NCI-H2081 (cell line): ENCODE results near the gene RSPO1.
"Not testable (repeated sequence)": the region's sequence is repeated elsewhere in the genome, so short reads cannot be mapped to it uniquely, and the experiment has no call there.

Experiments
- DNase-seq, 2 experiments: peaks; one replicate each; lab custom pipeline; 2025; lab: John Stamatoyannopoulos, UW

RSPO1 gene, protein sequence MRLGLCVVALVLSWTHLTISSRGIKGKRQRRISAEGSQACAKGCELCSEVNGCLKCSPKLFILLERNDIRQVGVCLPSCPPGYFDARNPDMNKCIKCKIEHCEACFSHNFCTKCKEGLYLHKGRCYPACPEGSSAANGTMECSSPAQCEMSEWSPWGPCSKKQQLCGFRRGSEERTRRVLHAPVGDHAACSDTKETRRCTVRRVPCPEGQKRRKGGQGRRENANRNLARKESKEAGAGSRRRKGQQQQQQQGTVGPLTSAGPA

DNA sequence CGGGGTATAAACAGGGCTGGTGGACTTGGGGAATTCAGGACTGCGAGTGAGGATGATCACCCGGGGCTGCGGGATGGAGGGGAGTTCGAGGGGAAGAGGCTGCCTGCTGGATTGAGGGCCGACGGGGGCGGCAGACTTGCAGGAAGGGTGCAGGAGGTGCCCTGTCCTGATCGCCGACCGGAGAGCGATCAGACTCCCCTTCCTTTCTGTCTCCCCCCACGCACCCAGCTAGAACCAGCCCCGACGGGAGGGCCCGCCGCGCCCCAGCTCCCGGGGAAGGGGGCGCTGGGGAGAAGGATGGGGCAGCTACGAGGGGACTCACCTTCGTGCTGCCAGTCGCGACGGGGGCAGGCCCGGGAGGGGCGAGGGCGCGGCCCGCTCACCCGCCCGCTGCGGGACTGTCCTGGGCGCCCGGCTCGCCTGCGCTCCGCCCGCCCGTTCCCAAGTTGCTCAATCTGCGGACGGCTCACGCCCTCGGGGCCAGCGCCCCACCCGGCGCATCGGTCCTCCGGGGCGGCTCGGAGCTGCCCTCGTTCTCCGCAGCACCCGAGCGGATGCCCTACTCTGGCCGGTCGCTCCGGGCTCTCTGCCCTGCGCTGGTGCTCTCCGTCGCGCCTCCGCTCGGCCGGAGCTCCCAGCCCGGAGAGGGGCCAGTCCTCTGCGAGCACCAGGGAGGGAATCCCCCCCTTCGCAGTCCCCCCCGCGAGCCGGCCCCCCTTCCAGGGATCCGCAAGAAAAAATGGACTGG lies at the start of gene RSPO1:
RSPO1 (minus strand) TSS at position 649 of the 748 bp plus-strand sequence. CDS start 5,231 bp downstream, outside the sequence.
- peak in 1 of 2 experiments; percentile 13 for DNase-seq

- not testable (repeated sequence) for DNase-seq
Observed at GRCh38 chr1:37684182-37684581, 49.5 kb upstream of the RSPO1 start.

DNA sequence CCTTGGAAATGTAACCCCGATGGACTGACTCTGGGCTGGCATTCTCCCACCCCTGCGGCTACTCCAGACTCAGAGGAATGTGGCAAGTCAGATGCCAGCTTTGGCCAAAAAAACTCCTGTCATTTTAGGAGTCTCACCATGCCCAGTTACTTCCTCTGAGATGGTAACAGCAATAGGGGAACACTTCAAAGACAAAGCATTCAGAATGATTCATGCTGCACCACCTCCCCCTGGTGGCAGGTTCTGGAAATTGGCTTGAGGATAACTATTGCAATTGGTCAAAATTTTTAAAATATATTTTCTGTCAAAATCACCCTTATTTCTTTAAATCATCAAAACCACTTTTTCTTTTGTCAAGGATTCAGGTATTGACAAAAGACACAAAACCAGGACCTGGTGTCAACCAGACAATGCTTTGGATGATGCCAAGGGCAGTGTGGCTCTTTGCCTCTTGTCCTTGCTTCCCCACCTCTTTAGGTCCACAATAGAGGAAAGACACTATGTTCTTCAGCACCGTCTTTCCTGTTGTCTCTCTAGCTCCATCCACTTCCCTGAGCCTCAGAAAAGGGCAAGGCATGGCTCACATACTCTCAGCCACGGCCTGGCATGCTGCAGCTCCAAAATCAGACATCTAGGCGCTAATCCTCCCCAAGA lies 47.8 kb upstream of the RSPO1 start:
- DNase-seq = peak; percentile 59 to 65

- no peak for DNase-seq
Observed at GRCh38 chr1:37680933-37681332, 46.2 kb upstream of the RSPO1 start.

DNA sequence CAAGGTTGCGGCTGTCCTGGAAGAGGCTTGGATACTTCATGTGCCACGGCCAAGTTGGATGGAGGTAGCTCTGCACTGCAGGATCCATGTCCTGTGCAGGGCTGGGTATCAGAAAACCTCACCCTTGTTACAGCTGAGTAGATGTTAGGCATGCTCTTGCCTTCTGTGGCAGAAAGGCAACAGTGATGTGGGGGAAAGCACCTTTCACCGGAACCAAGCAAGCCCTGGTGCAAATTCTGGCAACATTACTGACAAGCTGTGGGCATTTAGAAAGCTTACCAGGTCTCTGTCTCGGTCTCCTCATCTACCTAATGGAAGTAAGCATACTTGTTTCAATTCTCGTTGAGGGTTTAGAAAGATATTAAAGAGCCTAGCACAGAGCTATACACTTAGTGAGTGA lies 43.1 kb upstream of the RSPO1 start:
- DNase-seq = no peak

DNA sequence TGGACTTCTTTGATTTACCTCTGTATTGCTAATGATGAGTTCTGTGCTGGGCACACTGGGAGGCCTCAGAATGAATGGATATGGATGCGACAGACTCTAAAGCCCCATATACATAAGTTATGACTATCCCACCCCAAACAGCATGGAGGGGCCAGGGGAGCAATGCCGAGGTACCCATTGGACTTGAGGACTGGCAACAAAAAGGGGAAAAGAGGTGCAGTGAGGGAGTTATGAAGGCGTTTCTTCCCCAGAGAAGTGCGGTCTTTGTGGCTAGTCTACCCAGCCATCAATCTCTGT lies 42.4 kb upstream of the RSPO1 start:
- DNase-seq = no peak

DNA sequence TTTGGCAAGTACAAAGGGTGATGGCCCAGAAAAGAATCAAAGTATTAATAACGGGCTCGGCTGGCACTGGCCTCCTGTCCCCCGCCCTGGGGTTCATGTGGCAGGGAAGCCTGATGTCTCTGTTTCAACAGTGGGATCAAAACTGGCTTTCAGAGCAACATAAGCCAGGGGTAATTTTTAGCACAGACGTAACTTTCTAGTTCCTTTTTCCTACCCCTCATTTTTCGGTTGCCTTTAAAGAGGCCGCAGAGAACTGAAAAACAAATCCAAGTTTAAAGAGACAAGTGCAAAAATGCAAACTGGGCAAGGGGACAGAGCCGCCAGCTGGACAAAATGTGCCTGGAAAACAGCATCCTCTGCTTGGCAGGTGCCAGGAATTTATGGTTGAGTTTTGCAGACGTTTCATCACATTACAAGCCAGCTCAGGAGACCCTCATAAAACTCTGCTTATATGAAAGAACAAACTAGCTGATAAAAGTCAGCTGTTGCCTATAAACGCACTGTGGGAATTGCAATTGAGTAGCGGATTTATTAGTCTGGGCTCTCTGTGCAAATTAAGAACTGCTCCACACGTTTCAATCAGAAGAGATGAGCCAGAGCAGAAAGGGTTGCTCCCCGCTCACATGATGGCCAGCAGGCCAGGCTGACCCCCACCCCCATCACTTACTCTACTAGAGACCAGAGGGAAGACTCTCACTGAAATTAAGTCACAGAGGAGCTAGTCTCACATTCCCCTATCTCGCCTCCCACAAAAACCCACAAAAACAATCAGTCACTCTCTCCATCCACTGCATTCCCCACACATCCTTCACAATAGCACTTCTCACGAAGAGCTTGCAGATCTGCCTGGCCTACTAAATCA lies 41.8 kb upstream of the RSPO1 start:
- DNase-seq = no peak

DNA sequence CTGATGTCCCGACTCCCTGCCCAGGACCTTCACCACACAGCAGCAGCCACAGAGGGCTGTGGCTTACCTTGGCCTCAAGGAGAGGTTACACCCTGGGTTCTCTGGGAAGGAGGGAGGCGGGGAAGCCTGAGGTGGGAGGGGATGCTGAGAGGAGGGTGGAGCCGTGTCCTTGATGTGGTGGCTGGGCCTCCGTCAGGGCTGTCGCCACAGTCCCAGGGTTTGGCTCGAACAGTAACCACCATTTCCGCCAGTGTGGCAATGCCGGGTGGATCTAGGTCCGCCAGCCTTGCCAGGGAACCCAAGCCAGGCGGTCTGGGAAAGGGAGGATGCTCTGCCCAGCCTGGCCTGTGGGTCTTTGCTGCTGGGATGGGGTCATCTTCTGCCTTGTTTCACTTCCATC lies 39.2 kb upstream of the RSPO1 start:
- no peak for DNase-seq

DNA sequence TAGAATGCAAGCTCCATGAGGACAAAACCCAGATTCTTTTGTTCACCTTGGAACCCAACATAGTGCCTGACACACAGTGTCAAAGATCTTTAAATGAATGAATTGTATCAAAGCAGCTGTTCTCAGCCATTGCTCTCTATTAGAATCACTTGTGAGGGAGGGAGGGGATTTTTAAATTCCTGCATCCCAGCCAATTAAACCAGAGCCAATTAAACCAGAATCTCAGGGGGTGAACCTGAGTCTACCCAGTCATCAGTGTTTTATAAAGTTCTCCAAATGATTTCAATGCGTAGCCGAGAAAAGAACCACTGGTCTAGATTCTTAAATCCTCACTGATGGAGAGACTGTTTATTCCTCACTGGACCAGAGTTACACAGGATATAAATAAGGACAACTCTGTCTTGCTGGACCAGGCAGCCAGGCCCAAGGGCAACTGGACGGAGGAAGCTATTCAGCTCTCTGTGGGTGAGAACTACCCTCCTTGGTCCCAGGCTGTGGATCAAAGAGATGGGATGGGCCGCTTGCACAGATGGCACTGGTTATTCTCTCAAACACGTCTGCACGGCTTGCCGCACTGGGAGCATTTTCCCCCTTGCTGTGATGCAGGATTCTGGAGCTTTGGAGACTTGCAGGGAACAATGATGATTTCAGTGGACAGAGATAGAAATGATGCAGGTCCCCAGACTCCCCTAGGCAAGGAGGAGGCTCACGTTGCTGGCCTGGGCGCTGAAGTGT lies 37.6 kb upstream of the RSPO1 start:
- no peak for DNase-seq

DNA sequence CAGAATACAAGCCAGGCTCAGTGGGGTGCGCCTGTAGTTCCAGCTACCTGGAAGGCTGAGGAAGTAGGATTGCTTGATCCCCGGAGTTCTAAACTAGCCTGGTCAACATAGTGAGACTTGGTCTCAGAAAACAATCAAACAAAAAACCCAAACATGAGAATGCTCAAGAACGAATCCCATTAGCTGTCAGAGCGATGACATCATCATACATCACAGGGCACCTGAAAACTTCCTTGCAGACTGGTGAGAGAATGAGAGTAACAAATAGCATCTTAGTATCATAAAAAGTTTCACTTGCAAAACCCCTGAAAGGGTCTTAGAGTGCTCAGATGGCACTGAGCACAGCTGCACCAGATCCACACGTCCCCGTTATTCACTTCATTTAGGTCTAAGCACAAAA lies 36.6 kb upstream of the RSPO1 start:
- DNase-seq = no peak

DNA sequence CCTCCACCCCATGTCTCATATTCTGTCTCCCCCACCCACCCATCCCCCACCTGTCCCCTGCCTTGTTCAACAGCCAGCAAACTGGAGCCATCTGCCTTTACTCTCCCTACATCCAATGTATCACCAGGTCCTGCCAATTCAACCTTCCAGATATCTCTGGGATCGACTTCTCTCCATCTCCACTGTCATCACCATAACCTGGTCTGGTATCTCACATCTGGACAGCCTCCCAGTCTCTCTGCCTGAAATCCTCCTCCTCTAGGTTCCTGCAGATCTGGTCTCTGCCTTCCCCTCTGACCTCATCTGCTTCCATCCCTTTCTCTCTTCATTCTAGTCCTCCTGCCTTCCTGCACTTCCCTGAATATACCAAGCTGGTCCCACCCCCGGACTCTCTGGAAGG lies 35.4 kb upstream of the RSPO1 start:
- no peak for DNase-seq

GRCh38 chr1:37667023-37667671 lies 32.5 kb upstream of the RSPO1 start:
- DNase-seq = no peak

GRCh38 chr1:37666241-37666867 lies 31.7 kb upstream of the RSPO1 start:
- no peak for DNase-seq

DNA sequence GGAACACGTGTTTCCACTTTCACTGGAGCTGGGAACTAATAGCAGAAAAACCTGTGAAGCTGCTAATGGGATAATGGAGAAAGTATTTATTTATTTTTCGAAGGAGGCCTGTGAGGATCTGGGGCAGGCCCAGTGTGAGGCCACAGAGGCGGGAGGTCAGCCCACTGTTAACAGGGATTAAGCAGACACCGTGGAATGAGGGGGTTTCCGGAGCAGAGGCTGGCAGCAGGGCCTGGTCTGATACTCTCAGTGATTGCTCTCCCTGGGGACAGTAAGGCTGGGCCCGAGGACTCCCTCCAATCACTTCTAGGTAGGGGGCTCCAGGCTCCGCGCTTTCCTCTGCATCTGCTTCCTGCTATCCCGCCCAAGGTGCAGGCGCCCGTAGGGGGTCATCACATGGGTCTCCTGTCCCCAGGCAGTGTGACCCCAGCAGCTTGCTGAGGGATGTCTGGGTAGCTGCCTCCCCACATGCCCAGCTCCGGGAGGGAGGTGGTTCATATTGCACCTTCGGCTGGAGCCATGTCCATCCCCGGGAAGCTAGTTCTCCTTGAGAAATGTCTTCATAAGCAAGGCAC lies 28.8 kb upstream of the RSPO1 start:
- DNase-seq = no peak

DNA sequence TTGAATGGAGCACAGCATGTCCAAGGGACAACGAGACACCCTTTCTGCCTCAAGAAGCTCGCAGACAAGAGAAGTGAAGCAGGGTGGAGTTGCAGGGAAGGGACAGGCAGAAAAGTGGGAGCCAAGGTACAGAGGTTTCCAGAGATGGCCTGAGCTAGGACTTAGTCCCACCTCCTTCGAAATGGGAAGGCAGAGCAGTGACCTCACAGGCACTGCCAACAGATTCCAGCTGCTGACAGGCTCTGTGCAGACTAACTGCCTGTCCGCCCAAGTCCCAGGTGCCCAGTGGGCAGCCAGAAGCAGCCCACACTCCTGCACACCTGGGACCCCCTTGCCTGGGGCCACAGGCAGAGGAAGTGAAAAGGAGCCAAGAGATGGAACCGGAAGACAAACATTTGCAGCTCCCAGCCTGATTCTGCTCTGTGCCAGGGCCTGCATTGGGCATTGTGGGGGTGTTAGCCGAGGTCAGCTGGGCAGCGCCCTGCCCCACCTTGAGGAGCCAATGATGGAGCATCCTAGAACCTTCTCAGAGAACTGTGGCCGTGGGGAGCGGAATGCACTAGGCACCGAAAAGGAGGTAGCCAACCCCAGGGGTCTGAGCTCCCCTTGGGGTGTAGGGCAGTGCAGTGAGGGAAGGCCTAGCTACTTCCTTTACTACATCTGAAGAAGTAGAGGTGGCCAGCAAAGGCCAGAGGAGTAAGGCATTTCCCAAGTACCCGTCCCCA lies 27.5 kb upstream of the RSPO1 start:
- DNase-seq = no peak

DNA sequence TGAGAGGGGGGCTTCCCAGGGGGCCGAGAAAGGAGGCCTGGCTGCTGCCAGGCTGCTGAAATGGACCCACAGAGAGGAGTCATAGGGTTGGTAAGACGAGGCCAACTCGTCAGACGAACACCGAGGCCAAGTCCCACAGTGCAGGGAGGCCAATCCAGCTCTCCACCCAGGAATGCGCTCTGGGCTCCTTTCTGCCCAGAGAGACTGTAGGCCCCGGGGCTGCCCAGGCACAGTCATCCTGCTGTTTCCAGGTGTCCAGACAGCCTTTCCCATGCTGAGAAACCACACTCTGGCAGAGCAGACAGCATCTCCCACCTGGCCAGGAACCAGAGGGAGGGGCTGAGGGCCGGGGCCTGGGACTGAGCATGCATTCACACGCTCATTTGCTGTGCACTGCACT lies 26.7 kb upstream of the RSPO1 start:
- DNase-seq = no peak

GRCh38 chr1:37660664-37661063 lies 26.0 kb upstream of the RSPO1 start:
- DNase-seq = no peak

DNA sequence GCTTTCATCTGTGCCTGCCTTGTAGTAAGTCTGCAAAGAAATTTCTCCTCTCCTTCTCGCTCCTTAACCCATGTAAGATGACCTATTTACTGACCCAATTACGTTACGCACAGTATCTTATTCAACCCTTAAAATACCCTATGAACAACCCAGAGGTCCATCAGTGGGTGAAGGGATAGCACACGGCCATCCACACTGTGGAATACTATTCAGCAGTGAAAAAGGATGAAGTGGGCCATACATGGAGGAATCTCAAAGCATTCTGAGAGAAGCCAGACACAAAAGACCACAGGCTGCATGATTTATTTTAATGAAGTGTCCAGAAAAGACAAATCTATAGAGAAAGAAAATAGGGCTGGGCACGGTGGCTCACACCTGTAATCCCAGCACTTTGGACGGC lies 23.8 kb upstream of the RSPO1 start:
- DNase-seq = no peak

- no peak for DNase-seq
Observed at GRCh38 chr1:37657620-37658412, 23.1 kb upstream of the RSPO1 start.
